GM12878 (cell line): Measurements from ENCODE around the gene LRRC63. TPM values are rescaled to one million over a fixed set of nuclear protein-coding genes. Genes with fewer than 3 reads are reported as not detected.
A peak's percentile ranks its signal among the peaks of the same experiment; 100 is the strongest.

Source experiments
- ATAC-seq: fragments of 200-7000 bp; cut with Tn5 transposase; 3 replicates; pipeline ENCODE4 v1.9.1; 2020; ENCODE audit warnings: mild to moderate bottlenecking, moderate library complexity
- BruUV-seq: library from RNA; stranded (reverse); fragments of 400-500 nt; replicated peaks from 2 replicates; lab custom pipeline; 2021; lab: Mats Ljungman, UMichigan
- CTCF ChIA-PET: fragments of 300-600 bp; sonication (Branson Sonifier 250); formaldehyde crosslinking; extraction: SDS; loops from one replicate; lab custom pipeline; 2021; ENCODE audit warnings: inconsistent platforms; lab: Yijun Ruan, JAX
- POLR2A ChIA-PET: fragments of 350-600 bp; formaldehyde crosslinking; extraction: SDS; loops from one replicate; lab custom pipeline; 2021; ENCODE audit warnings: inconsistent platforms; lab: Charles Lee
- RAD21 ChIA-PET: fragments of 300-600 bp; sonication (Branson Sonifier 250); formaldehyde crosslinking; loops from one replicate; lab custom pipeline; 2023; ENCODE audit warnings: antibody characterized with exemption; ENCODE audit not compliant: unreplicated experiment; lab: Charles Lee
- SMC1A ChIA-PET: fragments of 300-600 bp; sonication (Branson Sonifier 250); formaldehyde crosslinking; loops from one replicate; lab custom pipeline; 2023; ENCODE audit not compliant: unreplicated experiment, uncharacterized antibody; lab: Charles Lee
- DNase-seq: peaks from one replicate; pipeline ENCODE4 v3.0.0-alpha.2; 2011; ENCODE audit warnings: low read depth, low spot score
- FAIRE-seq: peaks from 3 replicates; lab custom pipeline; 2011; peaks lifted over from hg19 to GRCh38; lab: Jason Lieb, UNC
- H2AFZ ChIP-seq: 2 replicates; pipeline ENCODE4 v1.6.0; 2011; ENCODE audit warnings: low read depth, low read length, control low read depth; ENCODE audit not compliant: control insufficient read depth
- H3K27ac ChIP-seq: 2 replicates; pipeline ENCODE4 v1.5.1; 2011; ENCODE audit warnings: control low read depth; ENCODE audit not compliant: control insufficient read depth, insufficient read depth
- H3K27me3 ChIP-seq, 2 experiments: replicated peaks in 1 of 2; 2 replicates each; pipeline versions ENCODE4 v1.6.0 to v1.6.1; 2011; ENCODE audit warnings: low read length in 1 of 2; ENCODE audit not compliant: control insufficient read depth in 2 of 2, insufficient read depth in 2 of 2
- H3K36me3 ChIP-seq, 2 experiments: 2 replicates each; pipeline ENCODE4 v1.5.1; 2011; ENCODE audit warnings: low read length in 1 of 2; ENCODE audit not compliant: control insufficient read depth in 2 of 2, insufficient read depth in 2 of 2
- H3K4me1 ChIP-seq: 2 replicates; pipeline ENCODE4 v1.6.1; 2011; ENCODE audit warnings: mild to moderate bottlenecking, low read length, moderate library complexity, mixed read lengths; ENCODE audit not compliant: control insufficient read depth, insufficient read depth
- H3K4me2 ChIP-seq: 2 replicates; pipeline ENCODE4 v1.6.0; 2011; ENCODE audit warnings: control low read depth; ENCODE audit not compliant: control insufficient read depth, insufficient read depth
- H3K4me3 ChIP-seq: fragments of 200-600 bp; sonication (generic); 2 replicates; pipeline ENCODE4 v1.5.1; 2016
- H3K79me2 ChIP-seq: 2 replicates; pipeline ENCODE4 v1.6.0; 2011; ENCODE audit warnings: low read length; ENCODE audit not compliant: control insufficient read depth, insufficient read depth
- H3K9ac ChIP-seq: 2 replicates; pipeline ENCODE4 v1.8.0; 2011; ENCODE audit warnings: low read length, control low read depth, mixed read lengths; ENCODE audit not compliant: control insufficient read depth, insufficient read depth
- H3K9me3 ChIP-seq: replicated peaks from 3 replicates; pipeline ENCODE4 v1.5.1; 2011; ENCODE audit warnings: mild to moderate bottlenecking, low read length; ENCODE audit not compliant: control insufficient read depth, insufficient read depth
- H4K20me1 ChIP-seq: 2 replicates; pipeline ENCODE4 v1.6.0; 2011; ENCODE audit not compliant: control insufficient read depth, insufficient read depth
- ASH2L ChIP-seq: fragments of 300-600, 200-600 bp; sonication (generic); IDR thresholded peaks from 2 replicates; pipeline ENCODE4 v1.6.1; 2017; ENCODE audit warnings: low read depth, mild to moderate bottlenecking, borderline replicate concordance
- CBFB ChIP-seq: IDR thresholded peaks from 2 replicates; pipeline ENCODE4 v1.6.1; 2016; ENCODE audit warnings: antibody characterized with exemption, low read depth
- CREM ChIP-seq: IDR thresholded peaks from 2 replicates; pipeline ENCODE4 v1.6.1; 2014; ENCODE audit warnings: antibody characterized with exemption, low read depth
- EP300 ChIP-seq, 2 experiments: fragments of 150-350 bp in 1 of 2; IDR thresholded peaks; 2 replicates each; pipeline ENCODE4 v1.6.1; 2011 to 2012; ENCODE audit warnings: low read depth in 2 of 2, low read length in 2 of 2, borderline replicate concordance in 1 of 2, improper control_type of control experiment in 1 of 2, inconsistent platforms in 1 of 2; ENCODE audit not compliant: control insufficient read depth in 1 of 2
- ETV6 ChIP-seq, 2 experiments: fragments of 450-650 bp in 1 of 2; IDR thresholded peaks in 1 of 2; conservative IDR thresholded peaks in 1 of 2; 2 replicates each; pipeline ENCODE4 v1.6.1; 2014; ENCODE audit warnings: antibody characterized with exemption in 1 of 2, borderline replicate concordance in 1 of 2, low read depth in 1 of 2, mild to moderate bottlenecking in 1 of 2, moderate library complexity in 1 of 2
- KDM1A ChIP-seq: fragments of 200-600 bp; sonication (generic); IDR thresholded peaks from 2 replicates; pipeline ENCODE4 v1.6.1; 2016; ENCODE audit warnings: borderline replicate concordance
- MAX ChIP-seq: IDR thresholded peaks from 2 replicates; pipeline ENCODE4 v1.6.1; 2012; ENCODE audit warnings: low read depth, low read length, improper control_type of control experiment
- MEF2B ChIP-seq: fragments of 450-650 bp; IDR thresholded peaks from 2 replicates; pipeline ENCODE4 v1.6.1; 2018; ENCODE audit warnings: mild to moderate bottlenecking, moderate library complexity; ENCODE audit not compliant: partially characterized antibody, poor library complexity, severe bottlenecking
- MTA2 ChIP-seq: fragments of 450-650 bp; IDR thresholded peaks from 2 replicates; pipeline ENCODE4 v1.6.1; 2016; ENCODE audit warnings: low read depth, mild to moderate bottlenecking, moderate library complexity
- NBN ChIP-seq: fragments of 450-650 bp; IDR thresholded peaks from 2 replicates; pipeline ENCODE4 v1.6.1; 2016
- NFIC ChIP-seq: IDR thresholded peaks from 2 replicates; pipeline ENCODE4 v1.6.1; 2012; ENCODE audit warnings: low read depth, mild to moderate bottlenecking, inconsistent platforms, low read length, moderate library complexity
- POLR2A ChIP-seq: IDR thresholded peaks from 2 replicates; pipeline ENCODE4 v1.6.1; 2011; ENCODE audit warnings: low read depth, mild to moderate bottlenecking, low read length
- SMAD1 ChIP-seq: fragments of 450-650 bp; IDR thresholded peaks from 2 replicates; pipeline ENCODE4 v1.6.1; 2018; ENCODE audit warnings: mild to moderate bottlenecking, low read depth; ENCODE audit not compliant: partially characterized antibody
- SMC3 ChIP-seq: IDR thresholded peaks from 2 replicates; pipeline ENCODE4 v1.6.1; 2011; ENCODE audit warnings: low read length, improper control_type of control experiment, borderline replicate concordance
- STAT3 ChIP-seq: IDR thresholded peaks from 2 replicates; pipeline ENCODE4 v1.6.1; 2011; ENCODE audit warnings: low read depth, low read length, improper control_type of control experiment
- WGBS: methylation state at CpG from one replicate; pipeline ENCODE4 v1.1.6; 2016; ENCODE audit warnings: low lambda C conversion rate; ENCODE audit not compliant: insufficient replicate concordance, insufficient coverage; ENCODE audit errors: missing lambda C conversion rate; 5-methylcytosine and 5-hydroxymethylcytosine counted together
- in situ Hi-C: fragments of 300-500 bp; cut with MboI; formaldehyde crosslinking; loops from 9 replicates; pipeline ENCODE4 v1.14.3; 2018; ENCODE audit warnings: mixed read lengths
- intact Hi-C: fragments of 100-400 bp; cut with micrococcal nuclease; formaldehyde crosslinking; loops from one replicate; pipeline ENCODE4 v1.14.2; 2022; ENCODE audit not compliant: unreplicated experiment
- polyA plus RNA-seq, 11 experiments: library from polyadenylated mRNA; depleted of rRNA in 4 of 11; unstranded in 6 of 11; stranded (reverse) in 5 of 11; fragments of >200 nt; fragmentation: Nextera tagmentation in 4 of 11; fragmentation: Illumina TruSeq in 1 of 11; extraction: Ambion mirVana in 4 of 11; extraction: Trizol in 1 of 11; gene quantifications; 1 replicate in 1 of 11; 2 replicates in 10 of 11; pipeline versions ENCODE4 v1.2.1 to v1.2.3, GENCODE V29; 2011 to 2016; ENCODE audit warnings: inconsistent platforms in 2 of 11, missing spikeins in 2 of 11, low read depth in 1 of 11
- total RNA-seq, 4 experiments: library from RNA; depleted of rRNA in 3 of 4; stranded (reverse); fragments of >200 nt in 3 of 4; fragmentation: Illumina TruSeq in 1 of 4; extraction: Trizol in 1 of 4; gene quantifications; 2 replicates each; pipeline versions ENCODE4 v1.2.1 to v1.2.3, GENCODE V29; 2013 to 2021
- TF ChIP-seq, protein P1 (sequence below): fragments of 150-350 bp; IDR thresholded peaks from 2 replicates; pipeline ENCODE4 v1.6.1; 2014; ENCODE audit warnings: mild to moderate bottlenecking, low read depth, low read length
- TF ChIP-seq, protein P2 (sequence below): fragments of 450-650 bp; IDR thresholded peaks from 2 replicates; pipeline ENCODE4 v1.6.1; 2016; ENCODE audit warnings: mild to moderate bottlenecking
- TF ChIP-seq, protein P3 (sequence below): fragments of 450-650 bp; IDR thresholded peaks from 2 replicates; pipeline ENCODE4 v1.6.1; 2017; ENCODE audit warnings: mild to moderate bottlenecking, low read depth, inconsistent platforms; ENCODE audit not compliant: poor library complexity, severe bottlenecking

The LRRC63 gene
- total and polyA plus RNA-seq, 10 of the 15 experiments (the other 5 are each of a cell fraction or from before 2014, with no cell fraction given) = 0.34 to 0.98 (median 0.76) TPM; not detected in 1

DNA sequence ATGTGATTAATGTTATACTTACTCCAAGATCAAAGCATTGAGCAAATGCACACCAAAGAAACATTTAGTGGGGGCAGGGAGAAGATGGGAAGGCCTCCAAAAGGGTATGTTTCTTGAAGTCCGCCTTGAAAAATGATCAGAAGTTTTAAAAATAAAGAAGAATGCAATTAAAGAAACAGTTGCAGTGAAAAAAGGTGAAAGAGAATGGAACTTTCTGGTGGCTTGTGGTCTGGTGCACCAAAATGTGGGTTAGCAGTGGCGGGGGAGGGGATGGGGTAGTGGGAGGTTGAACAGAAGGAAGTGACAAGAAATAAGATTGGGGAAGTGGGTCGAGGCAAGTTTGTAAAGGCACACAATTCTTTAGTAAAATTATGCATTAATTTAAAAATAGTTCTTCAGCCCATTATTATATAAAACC, 32.2 kb upstream of the LRRC63 start:
- POLR2A ChIA-PET = interaction anchor here (1.4 to 8.2 kb wide), 3 partner anchors 7 to 19 kb away, joined by 4 to 95 read pairs (median 52); no protein-coding TSS in a partner anchor
- 0% methylated on average over 3 of the region's 3 CpGs for WGBS
- CTCF ChIA-PET = interaction anchor here (0.7 to 17.1 kb wide), 8 partner anchors 8 to 210 kb away, joined by 3 to 172 read pairs (median 4); no protein-coding TSS in a partner anchor
- Histone ChIP-seq H3K9me3 (no peaks in the 10 kb centered on the region), H3K4me3 (peak overlapping the region; percentile 72), H3K4me2 (peak overlapping the region; percentile 44; the same call in 1 of the 2 replicates), H3K27ac (peak overlapping the region; percentile 99), H2AFZ (no peak overlapping the region), H3K36me3 (peaks cover 0 to 5% of the 10 kb centered on the region in 2 experiments; a peak in 1 of 4 replicates), H3K4me1 (peaks cover 7% of the 10 kb centered on the region), H3K79me2 (peaks cover 95% of the 10 kb centered on the region), H3K27me3 (no peaks in the 10 kb centered on the region), H4K20me1 (no peaks in the 10 kb centered on the region; the same call in 1 of the 2 replicates), H3K9ac (peak overlapping the region; percentile 94)
- RAD21 ChIA-PET = interaction anchor here (1.7 to 10.9 kb wide), 2 partner anchors 12 to 19 kb away, joined by 7 to 184 read pairs; no protein-coding TSS in a partner anchor
- SMC1A ChIA-PET = interaction anchor here (0.8 to 14.6 kb wide), 4 partner anchors 9 to 548 kb away, joined by 3 to 295 read pairs (median 4); no protein-coding TSS in a partner anchor
- FAIRE-seq (no peak), ATAC-seq (peak; percentile 14; the same call in 2 of the 3 replicates), DNase-seq (no peak)
- in situ Hi-C loops (loop anchor here (10.0 kb wide), 2 partner anchors 375 to 475 kb away; partner anchors contain the start of genes CBY2 and LRCH1), intact Hi-C loops (loop anchor here (10.0 kb wide), 1 partner anchor 395 kb away; no protein-coding TSS in a partner anchor)
- no TSS peak for BruUV-seq
- no peak for TF ChIP-seq POLR2A
- TF ChIP-seq, protein P1, sequence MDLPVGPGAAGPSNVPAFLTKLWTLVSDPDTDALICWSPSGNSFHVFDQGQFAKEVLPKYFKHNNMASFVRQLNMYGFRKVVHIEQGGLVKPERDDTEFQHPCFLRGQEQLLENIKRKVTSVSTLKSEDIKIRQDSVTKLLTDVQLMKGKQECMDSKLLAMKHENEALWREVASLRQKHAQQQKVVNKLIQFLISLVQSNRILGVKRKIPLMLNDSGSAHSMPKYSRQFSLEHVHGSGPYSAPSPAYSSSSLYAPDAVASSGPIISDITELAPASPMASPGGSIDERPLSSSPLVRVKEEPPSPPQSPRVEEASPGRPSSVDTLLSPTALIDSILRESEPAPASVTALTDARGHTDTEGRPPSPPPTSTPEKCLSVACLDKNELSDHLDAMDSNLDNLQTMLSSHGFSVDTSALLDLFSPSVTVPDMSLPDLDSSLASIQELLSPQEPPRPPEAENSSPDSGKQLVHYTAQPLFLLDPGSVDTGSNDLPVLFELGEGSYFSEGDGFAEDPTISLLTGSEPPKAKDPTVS = peak; percentile 54; the same call in 1 of the 2 replicates
- TF ChIP-seq MAX = no peak
- no peak for TF ChIP-seq SMC3
- TF ChIP-seq ASH2L = no peak
- TF ChIP-seq SMAD1 = peak; percentile 21
- TF ChIP-seq, protein P2, sequence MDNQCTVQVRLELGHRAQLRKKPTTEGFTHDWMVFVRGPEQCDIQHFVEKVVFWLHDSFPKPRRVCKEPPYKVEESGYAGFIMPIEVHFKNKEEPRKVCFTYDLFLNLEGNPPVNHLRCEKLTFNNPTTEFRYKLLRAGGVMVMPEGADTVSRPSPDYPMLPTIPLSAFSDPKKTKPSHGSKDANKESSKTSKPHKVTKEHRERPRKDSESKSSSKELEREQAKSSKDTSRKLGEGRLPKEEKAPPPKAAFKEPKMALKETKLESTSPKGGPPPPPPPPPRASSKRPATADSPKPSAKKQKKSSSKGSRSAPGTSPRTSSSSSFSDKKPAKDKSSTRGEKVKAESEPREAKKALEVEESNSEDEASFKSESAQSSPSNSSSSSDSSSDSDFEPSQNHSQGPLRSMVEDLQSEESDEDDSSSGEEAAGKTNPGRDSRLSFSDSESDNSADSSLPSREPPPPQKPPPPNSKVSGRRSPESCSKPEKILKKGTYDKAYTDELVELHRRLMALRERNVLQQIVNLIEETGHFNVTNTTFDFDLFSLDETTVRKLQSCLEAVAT = peak; percentile 96
- TF ChIP-seq NBN = peak; percentile 77; the same call in 1 of the 2 replicates
- peak; percentile 37 to 78; a peak in 3 of 4 replicates for TF ChIP-seq EP300 (IDR thresholded peaks at IDR 0.05; ENCODE audit: borderline replicate concordance in 1 of 2, control insufficient read depth in 1 of 2, low read depth in 2 of 2, low read length in 2 of 2)
- peak; percentile 84 for TF ChIP-seq MTA2
- peak in 1 of 2 experiments; percentile 73; a peak in 1 of 4 replicates for TF ChIP-seq ETV6 (conservative IDR thresholded peaks at IDR 0.05 in 1 of 2, IDR thresholded peaks at IDR 0.05 in 1 of 2; ENCODE audit: borderline replicate concordance in 1 of 2, low read depth in 1 of 2)
- TF ChIP-seq MEF2B = peak; percentile 31
- no peak for TF ChIP-seq KDM1A
- peak; percentile 82; the same call in 1 of the 2 replicates for TF ChIP-seq NFIC
- TF ChIP-seq CBFB = peak; percentile 86
- TF ChIP-seq, protein P3, sequence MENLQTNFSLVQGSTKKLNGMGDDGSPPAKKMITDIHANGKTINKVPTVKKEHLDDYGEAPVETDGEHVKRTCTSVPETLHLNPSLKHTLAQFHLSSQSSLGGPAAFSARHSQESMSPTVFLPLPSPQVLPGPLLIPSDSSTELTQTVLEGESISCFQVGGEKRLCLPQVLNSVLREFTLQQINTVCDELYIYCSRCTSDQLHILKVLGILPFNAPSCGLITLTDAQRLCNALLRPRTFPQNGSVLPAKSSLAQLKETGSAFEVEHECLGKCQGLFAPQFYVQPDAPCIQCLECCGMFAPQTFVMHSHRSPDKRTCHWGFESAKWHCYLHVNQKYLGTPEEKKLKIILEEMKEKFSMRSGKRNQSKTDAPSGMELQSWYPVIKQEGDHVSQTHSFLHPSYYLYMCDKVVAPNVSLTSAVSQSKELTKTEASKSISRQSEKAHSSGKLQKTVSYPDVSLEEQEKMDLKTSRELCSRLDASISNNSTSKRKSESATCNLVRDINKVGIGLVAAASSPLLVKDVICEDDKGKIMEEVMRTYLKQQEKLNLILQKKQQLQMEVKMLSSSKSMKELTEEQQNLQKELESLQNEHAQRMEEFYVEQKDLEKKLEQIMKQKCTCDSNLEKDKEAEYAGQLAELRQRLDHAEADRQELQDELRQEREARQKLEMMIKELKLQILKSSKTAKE = peak; percentile 59
- no peak for TF ChIP-seq STAT3
- TF ChIP-seq CREM = peak; percentile 51; the same call in 1 of the 2 replicates
